Glutamatergic neuron (in vitro differentiated cells): ENCODE results near the gene HSD17B3. TPM values are rescaled to one million over a fixed set of nuclear protein-coding genes. Genes with fewer than 3 reads are reported as not detected.
A peak's percentile ranks its signal among the peaks of the same experiment; 100 is the strongest.

Experiments
- DNase-seq: peaks from one replicate; pipeline ENCODE4 v3.0.0; 2022
- H3K27ac Mint-ChIP-seq: one replicate; pipeline ENCODE4 v1.8.0; 2020; ENCODE audit warnings: mild to moderate bottlenecking, mixed read lengths, inconsistent platforms; ENCODE audit not compliant: unreplicated experiment
- H3K27me3 Mint-ChIP-seq: one replicate; pipeline ENCODE4 v1.8.0; 2020; ENCODE audit warnings: mild to moderate bottlenecking, moderate library complexity, mixed read lengths, inconsistent platforms; ENCODE audit not compliant: unreplicated experiment
- H3K36me3 Mint-ChIP-seq: one replicate; pipeline ENCODE4 v1.8.0; 2020; ENCODE audit warnings: mild to moderate bottlenecking, mixed read lengths, inconsistent platforms; ENCODE audit not compliant: unreplicated experiment
- H3K4me1 Mint-ChIP-seq: one replicate; pipeline ENCODE4 v1.8.0; 2020; ENCODE audit warnings: mild to moderate bottlenecking, low read depth, mixed read lengths, inconsistent platforms; ENCODE audit not compliant: unreplicated experiment
- H3K4me3 Mint-ChIP-seq: one replicate; pipeline ENCODE4 v1.8.0; 2020; ENCODE audit warnings: mild to moderate bottlenecking, mixed read lengths, inconsistent platforms; ENCODE audit not compliant: unreplicated experiment
- H3K9me3 Mint-ChIP-seq: one replicate; pipeline ENCODE4 v1.8.0; 2020; ENCODE audit warnings: mild to moderate bottlenecking, moderate library complexity, mixed read lengths, inconsistent platforms; ENCODE audit not compliant: unreplicated experiment
- CTCF ChIP-seq: fragments of 200-600 bp; sonication (generic); IDR thresholded peaks from one replicate; pipeline ENCODE4 v1.5.0; 2021; ENCODE audit not compliant: partially characterized antibody, unreplicated experiment
- total RNA-seq: library from RNA; stranded (reverse); fragmentation: NEBNext Ultra II Directional; extraction: Animal tissue kit (Norgen Biotek cat#: 25700); gene quantifications from one replicate; pipeline ENCODE4 v1.2.1, GENCODE V29; 2021; ENCODE audit not compliant: unreplicated experiment

The HSD17B3 gene
- total RNA-seq, 1 donor from 2014 or later = 2.2 TPM

- Mint-ChIP-seq H3K27ac (peak overlapping the region; percentile 91), H3K36me3 (no peaks in the 10 kb centered on the region), H3K4me3 (peak overlapping the region; percentile 32), H3K9me3 (peaks cover 7% of the 10 kb centered on the region), H3K27me3 (peaks cover 6% of the 10 kb centered on the region), H3K4me1 (peaks cover 22% of the 10 kb centered on the region)
- TF ChIP-seq CTCF = no peak
- no peak for DNase-seq
Observed at GRCh38 chr9:96202971-96203780, 98.8 kb downstream of the HSD17B3 start.

GRCh38 chr9:96201140-96201539 lies 100.8 kb downstream of the HSD17B3 start:
- Mint-ChIP-seq H3K27me3 (peaks cover 7% of the 10 kb centered on the region), H3K36me3 (peaks cover 6% of the 10 kb centered on the region), H3K9me3 (peaks cover 8% of the 10 kb centered on the region), H3K27ac (no peak overlapping the region), H3K4me1 (peaks cover 22% of the 10 kb centered on the region), H3K4me3 (no peak overlapping the region)
- TF ChIP-seq CTCF = no peak
- DNase-seq = no peak

- Mint-ChIP-seq H3K9me3 (peaks cover 8% of the 10 kb centered on the region), H3K27me3 (peaks cover 6% of the 10 kb centered on the region), H3K27ac (no peak overlapping the region), H3K4me3 (no peak overlapping the region), H3K36me3 (peaks cover 6% of the 10 kb centered on the region), H3K4me1 (peaks cover 20% of the 10 kb centered on the region)
- DNase-seq = no peak
- no peak for TF ChIP-seq CTCF
Observed at GRCh38 chr9:96199006-96199405, 103.0 kb downstream of the HSD17B3 start.

- no peak for TF ChIP-seq CTCF
- H3K36me3 Mint-ChIP-seq = peaks cover 12% of the 10 kb centered on the region
- no peak overlapping the region for H3K4me3 Mint-ChIP-seq
- H3K9me3 Mint-ChIP-seq = peaks cover 6% of the 10 kb centered on the region
- H3K27ac Mint-ChIP-seq = no peak overlapping the region
- peaks cover under 1% of the 10 kb centered on the region for H3K4me1 Mint-ChIP-seq
- no peak for DNase-seq
- H3K27me3 Mint-ChIP-seq = peaks cover 2% of the 10 kb centered on the region
Observed at GRCh38 chr9:96195541-96195940, 106.4 kb downstream of the HSD17B3 start.

- H3K36me3 Mint-ChIP-seq = peaks cover 13% of the 10 kb centered on the region
- no peak for TF ChIP-seq CTCF
- no peak overlapping the region for H3K27ac Mint-ChIP-seq
- no peaks in the 10 kb centered on the region for H3K4me1 Mint-ChIP-seq
- no peak overlapping the region for H3K4me3 Mint-ChIP-seq
- H3K9me3 Mint-ChIP-seq = peaks cover 9% of the 10 kb centered on the region
- H3K27me3 Mint-ChIP-seq = peaks cover 2% of the 10 kb centered on the region
- DNase-seq = no peak
Observed at GRCh38 chr9:96193236-96193755, 108.7 kb downstream of the HSD17B3 start.
